SK-N-SH (cell line): ENCODE data around the gene PCBP3. TPM values are rescaled to one million over a fixed set of nuclear protein-coding genes. Genes with fewer than 3 reads are reported as not detected.

ENCODE experiments used
- CTCF ChIA-PET: fragments of 300-600, 350-600 bp; formaldehyde crosslinking; extraction: SDS; loops from one replicate; lab custom pipeline; 2021; lab: Yijun Ruan, JAX
- POLR2A ChIA-PET: fragments of 350-600 bp; sonication (Branson Sonifier 250); formaldehyde crosslinking; extraction: SDS; loops from one replicate; lab custom pipeline; 2020; ENCODE audit warnings: antibody characterized with exemption, inconsistent platforms; lab: Yijun Ruan, JAX
- DNase-seq: peaks from one replicate; pipeline ENCODE4 v3.0.0; 2012
- H2AFZ ChIP-seq: fragments of 200-600 bp; sonication (generic); 2 replicates; pipeline ENCODE4 v1.8.1; 2016; ENCODE audit warnings: antibody characterized with exemption, mild to moderate bottlenecking, low read depth
- H3F3A ChIP-seq: fragments of 200-600 bp; sonication (generic); replicated peaks from 2 replicates; pipeline ENCODE3; 2016; ENCODE audit warnings: antibody characterized with exemption, mild to moderate bottlenecking; ENCODE audit not compliant: insufficient read depth
- H3K27ac ChIP-seq, 2 experiments: fragments of 200-500 bp in 1 of 2; fragments of 200-600 bp in 1 of 2; sonication (Bioruptor generic) in 1 of 2; sonication (generic), shearing (Covaris generic) in 1 of 2; 2 replicates each; pipeline versions ENCODE4 v1.5.1 to v1.6.1; 2014 to 2016; ENCODE audit warnings: low read depth in 2 of 2, inconsistent platforms in 1 of 2, low read length in 1 of 2, mild to moderate bottlenecking in 1 of 2, mixed read lengths in 1 of 2
- H3K27me3 ChIP-seq: fragments of 200-600 bp; sonication (generic), shearing (Covaris generic); 2 replicates; pipeline ENCODE4 v1.6.1; 2016; ENCODE audit warnings: mixed run types; ENCODE audit not compliant: insufficient read depth
- H3K36me3 ChIP-seq, 2 experiments: fragments of 200-500 bp in 1 of 2; fragments of 200-600 bp in 1 of 2; sonication (Bioruptor generic) in 1 of 2; sonication (generic) in 1 of 2; replicated peaks in 1 of 2; 2 replicates each; pipeline versions ENCODE3 to v1.5.1; 2014 to 2016; ENCODE audit warnings: low read length in 1 of 2, mild to moderate bottlenecking in 1 of 2; ENCODE audit not compliant: insufficient read depth in 2 of 2, control insufficient read depth in 1 of 2
- H3K4me1 ChIP-seq, 2 experiments: fragments of 200-500 bp in 1 of 2; fragments of 200-600 bp in 1 of 2; sonication (Bioruptor generic) in 1 of 2; sonication (generic), shearing (Covaris generic) in 1 of 2; 2 replicates each; pipeline versions ENCODE4 v1.5.1 to v1.6.1; 2014 to 2016; ENCODE audit warnings: low read depth in 1 of 2, low read length in 1 of 2, mixed run types in 1 of 2; ENCODE audit not compliant: insufficient read depth in 2 of 2, control insufficient read depth in 1 of 2
- H3K4me2 ChIP-seq: fragments of 200-600 bp; sonication (generic), shearing (Covaris generic); 2 replicates; pipeline ENCODE4 v1.6.1; 2017; ENCODE audit warnings: mixed run types
- H3K4me3 ChIP-seq, 2 experiments: fragments of 200-500 bp in 1 of 2; fragments of 200-600 bp in 1 of 2; sonication (Bioruptor generic) in 1 of 2; sonication (generic), shearing (Covaris generic) in 1 of 2; 2 replicates each; pipeline versions ENCODE4 v1.5.1 to v1.8.1; 2014 to 2016; ENCODE audit warnings: low read depth in 2 of 2, inconsistent platforms in 1 of 2, low read length in 1 of 2, mild to moderate bottlenecking in 1 of 2, mixed read lengths in 1 of 2, moderate library complexity in 1 of 2
- H3K79me2 ChIP-seq: fragments of 200-600 bp; sonication (generic); 2 replicates; pipeline ENCODE4 v1.8.1; 2017; ENCODE audit warnings: mild to moderate bottlenecking; ENCODE audit not compliant: insufficient read depth
- H3K9ac ChIP-seq: fragments of 200-600 bp; sonication (generic); 2 replicates; pipeline ENCODE4 v1.6.1; 2017; ENCODE audit warnings: mixed run types
- H3K9me2 ChIP-seq: fragments of 200-600 bp; sonication (generic); 2 replicates; pipeline ENCODE4 v1.6.1; 2017; ENCODE audit warnings: mixed run types
- H3K9me3 ChIP-seq: fragments of 200-600 bp; sonication (generic); 2 replicates; pipeline ENCODE4 v1.6.1; 2017; ENCODE audit warnings: mixed run types, mild to moderate bottlenecking, moderate library complexity
- H4K20me1 ChIP-seq: fragments of 200-600 bp; sonication (generic); 2 replicates; pipeline ENCODE4 v1.6.1; 2017; ENCODE audit warnings: mild to moderate bottlenecking, mixed run types; ENCODE audit not compliant: insufficient read depth
- EP300 ChIP-seq, 2 experiments: IDR thresholded peaks; 2 replicates each; pipeline versions ENCODE4 v1.4.0 to v1.6.1; 2012; ENCODE audit warnings: borderline replicate concordance in 1 of 2, low read depth in 1 of 2, low read length in 1 of 2
- FOXJ3 ChIP-seq: sonication (generic); formaldehyde crosslinking; IDR thresholded peaks from 2 replicates; pipeline ENCODE4 v1.5.1; 2020; ENCODE audit warnings: mild to moderate bottlenecking, missing genetic modification reagents
- IRF3 ChIP-seq: fragments of 150-350 bp; IDR thresholded peaks from 2 replicates; pipeline ENCODE4 v1.6.1; 2016; ENCODE audit warnings: mild to moderate bottlenecking, low read depth, low read length
- JUND ChIP-seq: IDR thresholded peaks from 2 replicates; pipeline ENCODE4 v1.4.0; 2012
- MXI1 ChIP-seq: IDR thresholded peaks from 2 replicates; pipeline ENCODE4 v1.6.1; 2012; ENCODE audit warnings: mild to moderate bottlenecking, low read depth, low read length, improper control_type of control experiment
- NRF1 ChIP-seq: IDR thresholded peaks from 2 replicates; pipeline ENCODE4 v1.6.1; 2012; ENCODE audit warnings: low read depth, mild to moderate bottlenecking, low read length
- PBX3 ChIP-seq: IDR thresholded peaks from 2 replicates; pipeline ENCODE4; 2012
- RAD21 ChIP-seq: IDR thresholded peaks from 2 replicates; pipeline ENCODE4 v1.6.1; 2012; ENCODE audit warnings: mild to moderate bottlenecking, low read length
- REST ChIP-seq: IDR thresholded peaks from 2 replicates; pipeline ENCODE4 v1.6.1; 2012; ENCODE audit warnings: mild to moderate bottlenecking, low read depth, low read length, moderate library complexity
- USF1 ChIP-seq: IDR thresholded peaks from 2 replicates; pipeline ENCODE4 v1.4.0; 2012; ENCODE audit warnings: low read depth, borderline replicate concordance
- WGBS: methylation state at CpG from one replicate; pipeline ENCODE4 v1.1.6; 2017; ENCODE audit warnings: low lambda C conversion rate; 5-methylcytosine and 5-hydroxymethylcytosine counted together
- polyA plus RNA-seq, 3 experiments: library from polyadenylated mRNA; depleted of rRNA; stranded (reverse); fragments of >200 nt; gene quantifications; 2 replicates each; pipeline ENCODE4 v1.2.3, GENCODE V29; 2012

PCBP3 gene
- polyA plus RNA-seq, 1 of the 3 experiments (the other 2 are of a cell fraction), result 9.5 TPM

- no peak; the same call in 1 of the 2 replicates for TF ChIP-seq REST
These were observed 231.3 kb downstream of the PCBP3 start (continued) for GRCh38 chr21:45874716-45875415.

- no peak for DNase-seq
- no peaks in the 10 kb centered on the region for H3K36me3 ChIP-seq
- 85% methylated on average over 4 of the region's 6 CpGs for WGBS
- no peaks in the 10 kb centered on the region for H3K9me2 ChIP-seq
- ChIA-PET CTCF (interaction anchor here (1.1 to 1.9 kb wide), 3 partner anchors 13 to 320 kb away, joined by 3 to 8 read pairs (median 5); no protein-coding TSS in a partner anchor), POLR2A (no interaction called here)
- no peaks in the 10 kb centered on the region for H4K20me1 ChIP-seq
- H3K4me2 ChIP-seq, result peak overlapping the region; percentile 79; the same call in 1 of the 2 replicates
- TF ChIP-seq FOXJ3, result no peak
- no peak for TF ChIP-seq EP300 (IDR thresholded peaks at IDR 0.05; ENCODE audit: borderline replicate concordance in 1 of 2, low read depth in 1 of 2, low read length in 1 of 2)
- TF ChIP-seq RAD21, result 0 out of 2 replicates have a peak, but pooled peaks have one; percentile 10
- no peak for TF ChIP-seq MXI1
- H3F3A ChIP-seq, result peaks cover 11% of the 10 kb centered on the region
- H3K4me3 ChIP-seq, result 0 out of 4 replicates have a peak overlapping the region, but pooled peaks of 1 of the 2 experiments have one; percentile 11
- H3K4me1 ChIP-seq, result peaks cover 27 to 43% of the 10 kb centered on the region in 2 experiments; a peak in 3 of 4 replicates
- no peaks in the 10 kb centered on the region for H3K27me3 ChIP-seq
- no peak overlapping the region for H2AFZ ChIP-seq
- H3K9me3 ChIP-seq, result no peaks in the 10 kb centered on the region
- H3K27ac ChIP-seq, result peak overlapping the region; percentile 78 to 83; a peak in 3 of 4 replicates
- H3K9ac ChIP-seq, result peak overlapping the region; percentile 24; the same call in 1 of the 2 replicates
- no peaks in the 10 kb centered on the region for H3K79me2 ChIP-seq
These were observed 231.9 kb downstream of the PCBP3 start for GRCh38 chr21:45875416-45875760.

GRCh38 chr21:45875881-45876280 lies 232.4 kb downstream of the PCBP3 start:
- H3K4me1 ChIP-seq, result peaks cover 22 to 48% of the 10 kb centered on the region in 2 experiments; a peak in 3 of 4 replicates
- POLR2A ChIA-PET, result interaction anchor here (2.7 kb wide), 1 partner anchor 12 kb away, joined by 23 read pairs; no protein-coding TSS in a partner anchor
- DNase-seq, result peak; percentile 40
- TF ChIP-seq REST (no peak), PBX3 (no peak), NRF1 (no peak), USF1 (no peak), JUND (no peak), IRF3 (no peak)

More at GRCh38 chr21:45875881-45876280, 232.4 kb downstream of the PCBP3 start:
- CTCF ChIA-PET, result interaction anchor here (0.7 to 1.9 kb wide), 7 partner anchors 13 to 320 kb away, joined by 3 to 8 read pairs (median 3); no protein-coding TSS in a partner anchor
- Histone ChIP-seq H3K27me3 (no peaks in the 10 kb centered on the region), H3K9ac (0 out of 2 replicates have a peak overlapping the region, but pooled peaks have one; percentile 24), H3K79me2 (no peaks in the 10 kb centered on the region), H3K9me3 (no peaks in the 10 kb centered on the region), H2AFZ (no peak overlapping the region), H3K9me2 (no peaks in the 10 kb centered on the region), H3K4me3 (no peak overlapping the region), H3K4me2 (peak overlapping the region; percentile 79; the same call in 1 of the 2 replicates), H3K36me3 (no peaks in the 10 kb centered on the region), H4K20me1 (no peaks in the 10 kb centered on the region), H3K27ac (peak overlapping the region; percentile 78 to 83; a peak in 3 of 4 replicates), H3F3A (peaks cover 6% of the 10 kb centered on the region)
- 87% methylated on average over 6 of the region's 12 CpGs for WGBS
